WI38 (cell line): ENCODE results near the gene LCLAT1.

ENCODE experiments used
- H3K4me3 ChIP-seq: 2 replicates; pipeline ENCODE4 v1.5.1; 2011; ENCODE audit warnings: low read depth, mild to moderate bottlenecking, control low read depth, low read length
- TF ChIP-seq, protein P1 (sequence below): IDR thresholded peaks from 2 replicates; pipeline ENCODE4 v1.5.1; 2012; ENCODE audit warnings: low read depth, mild to moderate bottlenecking, control low read depth, low read length

Gene LCLAT1

DNA sequence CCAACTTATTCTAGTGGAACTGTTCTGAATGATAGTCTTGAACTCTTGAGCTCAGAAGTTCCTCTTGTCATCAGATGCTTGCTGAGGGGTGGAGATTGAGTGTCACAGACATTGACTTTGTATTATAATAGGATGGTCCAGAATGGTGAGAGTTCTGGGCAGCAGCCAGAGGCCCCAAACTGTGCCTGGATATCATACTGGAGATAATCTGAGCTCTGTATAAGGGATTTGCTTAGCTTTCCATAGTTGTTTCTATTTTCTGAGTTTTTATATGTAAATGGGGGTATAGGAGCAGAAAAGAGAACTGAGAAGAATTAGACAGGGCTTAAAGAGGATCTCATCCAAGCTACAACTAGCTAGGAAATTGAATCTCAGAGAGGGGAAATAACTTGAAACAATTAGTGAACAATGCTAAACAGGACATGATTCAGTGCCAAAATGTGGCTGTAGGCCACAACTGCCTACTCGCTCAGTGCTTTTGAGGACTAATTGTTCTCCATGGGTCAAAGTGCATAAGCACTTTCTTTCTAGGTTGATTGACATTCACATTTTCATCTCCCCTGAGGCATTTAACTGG lies 10.1 kb upstream of the LCLAT1 start:
- TF ChIP-seq, protein P1, sequence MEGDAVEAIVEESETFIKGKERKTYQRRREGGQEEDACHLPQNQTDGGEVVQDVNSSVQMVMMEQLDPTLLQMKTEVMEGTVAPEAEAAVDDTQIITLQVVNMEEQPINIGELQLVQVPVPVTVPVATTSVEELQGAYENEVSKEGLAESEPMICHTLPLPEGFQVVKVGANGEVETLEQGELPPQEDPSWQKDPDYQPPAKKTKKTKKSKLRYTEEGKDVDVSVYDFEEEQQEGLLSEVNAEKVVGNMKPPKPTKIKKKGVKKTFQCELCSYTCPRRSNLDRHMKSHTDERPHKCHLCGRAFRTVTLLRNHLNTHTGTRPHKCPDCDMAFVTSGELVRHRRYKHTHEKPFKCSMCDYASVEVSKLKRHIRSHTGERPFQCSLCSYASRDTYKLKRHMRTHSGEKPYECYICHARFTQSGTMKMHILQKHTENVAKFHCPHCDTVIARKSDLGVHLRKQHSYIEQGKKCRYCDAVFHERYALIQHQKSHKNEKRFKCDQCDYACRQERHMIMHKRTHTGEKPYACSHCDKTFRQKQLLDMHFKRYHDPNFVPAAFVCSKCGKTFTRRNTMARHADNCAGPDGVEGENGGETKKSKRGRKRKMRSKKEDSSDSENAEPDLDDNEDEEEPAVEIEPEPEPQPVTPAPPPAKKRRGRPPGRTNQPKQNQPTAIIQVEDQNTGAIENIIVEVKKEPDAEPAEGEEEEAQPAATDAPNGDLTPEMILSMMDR: no peak
- no peak overlapping the region for H3K4me3 ChIP-seq

DNA sequence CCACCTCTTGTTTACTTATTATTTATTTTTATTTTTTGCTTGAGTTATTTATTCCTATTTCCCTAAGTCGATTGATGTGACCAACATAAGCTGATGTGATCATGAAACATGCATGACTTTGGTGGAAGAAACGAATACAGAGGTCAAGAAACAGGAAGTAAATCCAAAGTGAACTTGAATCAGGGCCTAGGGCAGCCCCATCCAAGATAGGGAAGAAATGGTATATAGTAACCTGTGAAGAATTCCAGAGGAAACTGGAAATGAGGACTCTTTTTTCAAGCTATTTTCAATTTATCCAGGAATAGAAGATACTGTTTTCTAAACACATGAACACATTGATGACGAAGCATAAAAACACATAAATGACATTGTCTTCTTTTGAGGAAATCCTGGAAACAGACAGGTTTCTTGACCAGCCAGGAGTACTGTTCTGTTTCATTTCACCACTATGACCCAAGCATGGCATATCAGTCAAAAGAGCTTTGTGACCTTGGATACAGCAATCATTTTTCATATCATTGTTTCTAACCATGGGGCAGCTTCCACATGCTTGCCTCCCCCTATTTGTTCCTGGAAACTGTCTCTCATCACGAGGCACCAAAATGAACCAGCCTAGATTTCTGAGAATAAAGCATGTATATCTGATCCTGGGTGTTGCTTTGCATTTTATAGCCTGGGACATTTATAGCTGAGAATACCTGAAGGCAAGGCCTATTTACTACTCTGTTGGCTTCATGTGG lies 9.1 kb upstream of the LCLAT1 start:
- TF ChIP-seq, protein P1: no peak
- no peak overlapping the region for H3K4me3 ChIP-seq

DNA sequence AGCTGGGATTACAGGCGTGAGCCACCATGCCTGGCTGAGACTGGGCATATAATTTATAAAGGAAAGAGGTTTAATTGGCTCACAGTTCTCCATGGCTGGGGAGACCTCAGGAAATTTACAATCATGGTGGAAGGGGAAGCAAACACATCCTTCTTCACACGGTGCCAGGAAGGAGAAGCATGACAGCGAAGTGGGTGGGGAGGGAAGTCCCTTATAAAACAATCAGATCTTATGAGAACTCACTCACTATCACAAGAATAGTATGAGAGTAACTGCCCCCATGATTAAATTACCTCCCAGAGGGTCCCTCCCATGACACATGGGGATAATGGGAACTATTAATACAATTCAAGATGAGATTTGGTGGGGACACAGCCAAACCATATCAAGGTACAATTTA lies 7.8 kb upstream of the LCLAT1 start:
- TF ChIP-seq, protein P1: no peak
- H3K4me3 ChIP-seq: no peak overlapping the region

DNA sequence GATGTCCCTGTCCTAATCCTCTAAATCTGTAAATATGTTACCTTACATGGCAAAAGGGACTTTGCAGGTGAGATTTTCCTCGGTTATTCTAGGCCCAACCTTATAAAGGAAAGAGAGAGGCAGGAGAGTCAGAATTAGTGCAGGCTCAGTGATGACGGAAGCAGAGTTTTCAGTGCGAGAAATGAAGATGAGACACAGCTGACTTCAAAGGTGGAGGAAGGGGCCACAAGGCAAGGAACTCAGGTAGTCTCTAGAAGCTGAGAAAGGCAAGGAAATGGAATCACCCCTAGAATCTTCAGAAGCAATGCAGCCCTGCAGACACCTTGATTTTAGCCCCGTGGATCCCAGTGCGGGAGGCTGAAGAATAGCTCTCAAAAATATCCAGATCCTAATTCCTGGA lies 7.2 kb upstream of the LCLAT1 start:
- H3K4me3 ChIP-seq: no peak overlapping the region
- TF ChIP-seq, protein P1: no peak

DNA sequence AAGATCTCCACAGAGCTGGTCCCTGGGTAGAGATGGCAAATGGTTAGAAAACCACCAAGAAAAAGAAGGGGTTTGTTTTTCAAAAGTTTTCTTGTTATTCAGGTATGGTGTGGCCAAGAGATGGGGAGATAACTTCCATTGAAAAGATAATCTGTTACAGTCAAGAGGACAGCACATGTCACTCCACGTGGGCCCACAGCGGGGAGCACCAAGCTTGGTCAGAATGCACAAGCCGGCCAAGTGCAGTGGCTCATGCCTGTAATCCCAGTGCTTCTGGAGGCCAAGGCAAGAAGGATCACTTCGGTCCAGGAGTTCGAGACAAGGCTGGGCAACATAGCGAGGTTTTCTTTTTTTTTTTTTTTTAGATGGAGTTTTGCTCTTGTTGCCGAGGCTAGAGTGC lies 6.0 kb upstream of the LCLAT1 start:
- TF ChIP-seq, protein P1: no peak
- no peak overlapping the region for H3K4me3 ChIP-seq

DNA sequence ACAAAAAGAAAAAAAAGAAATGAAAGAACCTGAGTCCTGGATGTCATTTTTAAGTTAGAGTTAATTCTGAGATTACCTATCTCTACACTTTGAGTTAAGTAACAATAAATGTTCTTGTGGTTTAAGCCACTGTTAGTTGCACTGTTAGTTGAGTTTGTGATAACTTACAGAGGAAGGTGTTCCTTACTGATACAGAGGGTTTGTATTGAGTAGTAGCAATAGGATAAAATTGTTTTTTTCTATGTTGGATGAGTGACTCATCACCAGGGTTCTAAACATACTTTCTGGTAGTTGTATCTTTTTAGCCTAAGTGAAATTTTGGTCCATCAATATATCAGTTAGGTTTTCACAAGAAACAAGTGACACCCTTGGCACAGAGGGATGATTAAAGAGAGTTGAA lies 4.0 kb upstream of the LCLAT1 start:
- no peak overlapping the region for H3K4me3 ChIP-seq
- TF ChIP-seq, protein P1: no peak

DNA sequence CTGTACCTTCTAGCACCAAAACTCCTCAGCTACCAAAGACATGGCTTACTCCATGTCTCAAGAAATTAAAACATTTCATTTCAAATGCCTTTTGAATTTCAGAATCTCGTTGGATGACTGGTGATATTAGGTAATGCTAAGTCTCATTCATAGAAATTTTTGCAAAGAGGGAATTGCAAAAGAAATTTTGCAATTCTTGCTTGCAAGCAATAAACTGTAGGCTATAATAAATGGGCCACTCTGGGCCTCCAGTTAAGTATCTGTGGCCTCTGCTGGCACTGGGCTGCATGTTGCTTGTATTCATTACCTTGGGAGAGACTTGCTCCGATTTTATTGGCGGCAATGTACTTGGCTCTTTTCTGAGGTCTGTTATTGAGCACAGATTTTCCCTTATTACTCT lies 2.8 kb upstream of the LCLAT1 start:
- TF ChIP-seq, protein P1: no peak

More for the DNA sequence above, 2.8 kb upstream of the LCLAT1 start:
- H3K4me3 ChIP-seq: no peak overlapping the region
